HepG2 (cell line): ENCODE results near the gene UAP1L1. TPM values are rescaled to one million over a fixed set of nuclear protein-coding genes. Genes with fewer than 3 reads are reported as not detected.
A peak's percentile ranks its signal among the peaks of the same experiment; 100 is the strongest.

Experiments used
- AHDC1 ChIP-seq: sonication (generic); formaldehyde crosslinking; IDR thresholded peaks from 2 replicates; pipeline ENCODE4 v1.5.1; 2020; ENCODE audit warnings: mild to moderate bottlenecking, missing genetic modification reagents, borderline replicate concordance
- AKAP8 ChIP-seq: sonication (generic); formaldehyde crosslinking; IDR thresholded peaks from 2 replicates; pipeline ENCODE4 v1.5.1; 2020; ENCODE audit warnings: mild to moderate bottlenecking, missing genetic modification reagents
- ARID5B ChIP-seq: IDR thresholded peaks from 2 replicates; pipeline ENCODE4 v1.4.0; 2020; ENCODE audit warnings: mild to moderate bottlenecking, missing genetic modification reagents
- ATF4 ChIP-seq, 2 experiments: fragments of 450-650 bp in 1 of 2; sonication (generic) in 1 of 2; formaldehyde crosslinking; IDR thresholded peaks; 2 replicates each; pipeline versions ENCODE4 v1.5.0 to v1.8.0; 2020 to 2022; ENCODE audit warnings: mild to moderate bottlenecking in 1 of 2, missing genetic modification reagents in 1 of 2
- HNF1B ChIP-seq: sonication (generic); formaldehyde crosslinking; IDR thresholded peaks from 2 replicates; pipeline ENCODE4 v1.5.1; 2020; ENCODE audit warnings: mild to moderate bottlenecking, moderate library complexity, missing genetic modification reagents
- NFYB ChIP-seq: sonication (generic); formaldehyde crosslinking; IDR thresholded peaks from 2 replicates; pipeline ENCODE4 v1.4.0; 2020; ENCODE audit warnings: missing genetic modification reagents
- SAP130 ChIP-seq: IDR thresholded peaks from 2 replicates; pipeline ENCODE4 v1.6.1; 2016; ENCODE audit warnings: low read depth
- SMARCC2 ChIP-seq: fragments of 450-650 bp; IDR thresholded peaks from 2 replicates; pipeline ENCODE4 v1.6.1; 2017; ENCODE audit warnings: antibody characterized with exemption, mild to moderate bottlenecking
- SRY ChIP-seq: sonication (generic); formaldehyde crosslinking; IDR thresholded peaks from 2 replicates; pipeline ENCODE4 v1.8.0; 2022; ENCODE audit warnings: mild to moderate bottlenecking, missing genetic modification reagents
- ZMYM2 ChIP-seq: sonication (generic); formaldehyde crosslinking; IDR thresholded peaks from 2 replicates; pipeline ENCODE4 v1.8.0; 2022; ENCODE audit warnings: mild to moderate bottlenecking, missing genetic modification reagents
- ZNF275 ChIP-seq: sonication (generic); formaldehyde crosslinking; IDR thresholded peaks from 2 replicates; pipeline ENCODE4 v1.8.0; 2022; ENCODE audit warnings: missing genetic modification reagents, mild to moderate bottlenecking, inconsistent platforms, borderline replicate concordance
- ZSCAN21 ChIP-seq: sonication (generic); formaldehyde crosslinking; IDR thresholded peaks from 2 replicates; pipeline ENCODE4 v1.8.0; 2022; ENCODE audit warnings: mild to moderate bottlenecking, missing genetic modification reagents, moderate library complexity, borderline replicate concordance
- polyA plus RNA-seq, 8 experiments: library from polyadenylated mRNA; depleted of rRNA in 3 of 8; stranded (reverse) in 7 of 8; unstranded in 1 of 8; fragments of >200 nt; fragmentation: Illumina TruSeq in 4 of 8; extraction: Trizol in 4 of 8; gene quantifications; 2 replicates each; pipeline versions ENCODE4 v1.2.1 to v1.2.3, GENCODE V29; 2011 to 2016; ENCODE audit warnings: low read depth in 4 of 8, missing spikeins in 1 of 8, mixed read lengths in 1 of 8; ENCODE audit not compliant: insufficient read depth in 1 of 8
- total RNA-seq, 5 experiments: library from RNA; depleted of rRNA; stranded (reverse); fragments of >200 nt; fragmentation: Illumina TruSeq; extraction: Trizol; gene quantifications; 2 replicates each; pipeline ENCODE4 v1.2.3, GENCODE V29; 2016; ENCODE audit warnings: low read depth in 1 of 5

UAP1L1 gene
- total and polyA plus RNA-seq, 2 of the 13 experiments (the other 11 are each of a cell fraction or from before 2014, with no cell fraction given) = 5.4 to 6.4 TPM

- TF ChIP-seq AHDC1 (peak; percentile 43; the same call in 1 of the 2 replicates), SRY (CRISPR knock-in tag) (0 out of 2 replicates have a peak, but pooled peaks have one; percentile 3), ZMYM2 (CRISPR knock-in tag) (0 out of 2 replicates have a peak, but pooled peaks have one; percentile 71), ATF4 (CRISPR knock-in tag; IDR thresholded peaks at IDR 0.05) (no peak), HNF1B (CRISPR knock-in tag) (0 out of 2 replicates have a peak, but pooled peaks have one; percentile 18), ZSCAN21 (peak; percentile 81; the same call in 1 of the 2 replicates), ARID5B (CRISPR knock-in tag) (peak; percentile 35; the same call in 1 of the 2 replicates), NFYB (CRISPR knock-in tag) (peak; percentile 23; the same call in 1 of the 2 replicates), SMARCC2 (no peak), AKAP8 (CRISPR knock-in tag) (peak; percentile 82), SAP130 (CRISPR knock-in tag) (peak; percentile 74), ZNF275 (CRISPR knock-in tag) (0 out of 2 replicates have a peak, but pooled peaks have one; percentile 60)
Measured at GRCh38 chr9:137055385-137056364, 21.6 kb upstream of the UAP1L1 start (continued).
